Tibial artery (tissue), 4 donors: ENCODE results near the gene ERC2.

Experiments used
- DNase-seq, 2 donors: peaks; one replicate each; pipeline ENCODE4 v3.0.0-alpha.2; 2019
- H3K27ac ChIP-seq, 2 donors: fragments of 200-600 bp; sonication (generic) in 1 of 2; 1 replicate in 1 of 2; 2 replicates in 1 of 2; pipeline ENCODE4 v1.5.1; 2018 to 2019; ENCODE audit warnings: mild to moderate bottlenecking in 1 of 2
- H3K27me3 ChIP-seq, 2 donors: fragments of 200-600 bp; sonication (generic) in 1 of 2; one replicate each; pipeline versions ENCODE4 v1.5.1 to v1.6.0; 2016 to 2019
- H3K36me3 ChIP-seq, 3 donors: fragments of 200-600 bp; sonication (generic) in 2 of 3; one replicate each; pipeline ENCODE4 v1.5.1; 2016 to 2019; ENCODE audit warnings: mild to moderate bottlenecking in 2 of 3
- H3K4me1 ChIP-seq, 4 donors: fragments of 200-600 bp; sonication (generic) in 2 of 4; 1 replicate in 3 of 4; 2 replicates in 1 of 4; pipeline ENCODE4 v1.5.1; 2016 to 2019
- H3K4me3 ChIP-seq, 2 donors: fragments of 200-600 bp; sonication (generic) in 1 of 2; 1 replicate in 1 of 2; 2 replicates in 1 of 2; pipeline ENCODE4 v1.5.1; 2018 to 2019; ENCODE audit warnings: mild to moderate bottlenecking in 2 of 2
- H3K9me3 ChIP-seq, 3 donors: fragments of 200-600 bp; sonication (generic) in 1 of 3; one replicate each; pipeline ENCODE4 v1.5.1; 2016 to 2019
- CTCF ChIP-seq, 2 experiments: fragments of 200-600 bp in 1 of 2; fragments of 450-650 bp in 1 of 2; IDR thresholded peaks; one replicate each; pipeline ENCODE4 v1.5.1; 2017 to 2019; ENCODE audit warnings: antibody characterized with exemption in 2 of 2, mild to moderate bottlenecking in 1 of 2, moderate library complexity in 1 of 2
- intact Hi-C: fragments of 100-400 bp; cut with DNase I; formaldehyde crosslinking; loops from one replicate; pipeline ENCODE4 v1.15.0; 2023; ENCODE audit warnings: low total_unique reads

The ERC2 gene

GRCh38 chr3:56347219-56347871 lies 120.9 kb downstream of the ERC2 start:
- no peak for TF ChIP-seq CTCF (IDR thresholded peaks at IDR 0.05)
- Histone ChIP-seq H3K4me1 (no peaks in the 10 kb centered on the region), H3K4me3 (no peak overlapping the region), H3K27me3 (no peaks in the 10 kb centered on the region), H3K36me3 (no peaks in the 10 kb centered on the region), H3K9me3 (no peaks in the 10 kb centered on the region), H3K27ac (no peak overlapping the region)
- intact Hi-C loops = no loop called here
- no peak for DNase-seq

GRCh38 chr3:56342475-56342874 lies 125.8 kb downstream of the ERC2 start:
- no peak for DNase-seq
- no peaks in the 10 kb centered on the region for H3K4me1 ChIP-seq
- no peaks in the 10 kb centered on the region for H3K36me3 ChIP-seq
- no peak overlapping the region for H3K4me3 ChIP-seq
- no peaks in the 10 kb centered on the region for H3K27me3 ChIP-seq
- no peak overlapping the region for H3K27ac ChIP-seq
- H3K9me3 ChIP-seq = no peaks in the 10 kb centered on the region
- intact Hi-C loops = no loop called here
- no peak for TF ChIP-seq CTCF (IDR thresholded peaks at IDR 0.05)

GRCh38 chr3:56339671-56340070 lies 128.6 kb downstream of the ERC2 start:
- intact Hi-C loops = no loop called here
- Histone ChIP-seq H3K4me1 (no peaks in the 10 kb centered on the region), H3K27ac (no peak overlapping the region), H3K27me3 (no peaks in the 10 kb centered on the region), H3K36me3 (no peaks in the 10 kb centered on the region), H3K9me3 (no peaks in the 10 kb centered on the region), H3K4me3 (no peak overlapping the region)
- DNase-seq = no peak
- TF ChIP-seq CTCF (IDR thresholded peaks at IDR 0.05) = no peak

GRCh38 chr3:56339244-56339643 lies 129.0 kb downstream of the ERC2 start:
- no peak for TF ChIP-seq CTCF (IDR thresholded peaks at IDR 0.05)
- H3K27me3 ChIP-seq = no peaks in the 10 kb centered on the region
- H3K4me3 ChIP-seq = no peak overlapping the region
- H3K36me3 ChIP-seq = no peaks in the 10 kb centered on the region
- intact Hi-C loops = no loop called here
- DNase-seq = no peak
- H3K9me3 ChIP-seq = no peaks in the 10 kb centered on the region
- no peak overlapping the region for H3K27ac ChIP-seq
- H3K4me1 ChIP-seq = no peaks in the 10 kb centered on the region

- no peak overlapping the region for H3K4me3 ChIP-seq
- no peaks in the 10 kb centered on the region for H3K9me3 ChIP-seq
- H3K27me3 ChIP-seq = no peaks in the 10 kb centered on the region
- no peak overlapping the region for H3K27ac ChIP-seq
- DNase-seq = no peak
- no peak for TF ChIP-seq CTCF (IDR thresholded peaks at IDR 0.05)
- intact Hi-C loops = no loop called here
- no peaks in the 10 kb centered on the region for H3K4me1 ChIP-seq
- H3K36me3 ChIP-seq = no peaks in the 10 kb centered on the region
Observed at GRCh38 chr3:56336023-56336422, 132.2 kb downstream of the ERC2 start.

- no peak for TF ChIP-seq CTCF (IDR thresholded peaks at IDR 0.05)
- Histone ChIP-seq H3K4me1 (no peaks in the 10 kb centered on the region), H3K4me3 (no peak overlapping the region), H3K9me3 (no peaks in the 10 kb centered on the region), H3K27me3 (no peaks in the 10 kb centered on the region), H3K27ac (no peak overlapping the region), H3K36me3 (no peaks in the 10 kb centered on the region)
- DNase-seq = no peak
- intact Hi-C loops = no loop called here
Observed at GRCh38 chr3:56324473-56324872, 143.8 kb downstream of the ERC2 start.
